SK-N-SH (cell line): ENCODE measurements around the gene MFSD11.

Experiments
- CTCF ChIP-seq: fragments of 200-600 bp; sonication (generic); IDR thresholded peaks from 2 replicates; pipeline ENCODE4 v1.6.1; 2017; ENCODE audit warnings: antibody characterized with exemption, mild to moderate bottlenecking, moderate library complexity
- EP300 ChIP-seq, 2 experiments: IDR thresholded peaks; 2 replicates each; pipeline versions ENCODE4 v1.4.0 to v1.6.1; 2012; ENCODE audit warnings: borderline replicate concordance in 1 of 2, low read depth in 1 of 2, low read length in 1 of 2
- EZH2phosphoT487 ChIP-seq: fragments of 200-600 bp; sonication (generic); IDR thresholded peaks from 2 replicates; pipeline ENCODE4 v1.6.1; 2017; ENCODE audit warnings: low read depth, mixed run types, mild to moderate bottlenecking, antibody characterized with exemption, moderate library complexity, borderline replicate concordance
- GABPA ChIP-seq: IDR thresholded peaks from 2 replicates; pipeline ENCODE4 v1.4.0; 2012; ENCODE audit warnings: low read depth, mild to moderate bottlenecking
- GATA2 ChIP-seq: sonication (generic); formaldehyde crosslinking; IDR thresholded peaks from 2 replicates; pipeline ENCODE4 v1.5.0; 2020; ENCODE audit warnings: mild to moderate bottlenecking, missing genetic modification reagents
- JUND ChIP-seq: IDR thresholded peaks from 2 replicates; pipeline ENCODE4 v1.4.0; 2012
- MAX ChIP-seq: IDR thresholded peaks from 2 replicates; pipeline ENCODE4 v1.4.0; 2012; ENCODE audit warnings: low read depth
- NRF1 ChIP-seq: IDR thresholded peaks from 2 replicates; pipeline ENCODE4 v1.6.1; 2012; ENCODE audit warnings: low read depth, mild to moderate bottlenecking, low read length
- RAD21 ChIP-seq: IDR thresholded peaks from 2 replicates; pipeline ENCODE4 v1.6.1; 2012; ENCODE audit warnings: mild to moderate bottlenecking, low read length
- SIN3A ChIP-seq: IDR thresholded peaks from 2 replicates; pipeline ENCODE4 v1.6.1; 2012; ENCODE audit warnings: low read depth, mild to moderate bottlenecking, low read length, moderate library complexity, borderline replicate concordance
- TAF1 ChIP-seq: IDR thresholded peaks from 2 replicates; pipeline ENCODE4 v1.6.1; 2012; ENCODE audit warnings: low read depth, mild to moderate bottlenecking, low read length, moderate library complexity, borderline replicate concordance
- USF1 ChIP-seq: IDR thresholded peaks from 2 replicates; pipeline ENCODE4 v1.4.0; 2012; ENCODE audit warnings: low read depth, borderline replicate concordance
- USF2 ChIP-seq: fragments of 150-350 bp; IDR thresholded peaks from 2 replicates; pipeline ENCODE4 v1.6.1; 2017; ENCODE audit warnings: antibody characterized with exemption, low read length, low read depth, borderline replicate concordance

- TF ChIP-seq EZH2phosphoT487 (no peak), SIN3A (no peak), MAX (no peak), CTCF (no peak), GATA2 (CRISPR knock-in tag) (no peak), TAF1 (no peak), GABPA (no peak), EP300 (IDR thresholded peaks at IDR 0.05; ENCODE audit: borderline replicate concordance in 1 of 2, low read depth in 1 of 2, low read length in 1 of 2) (no peak), RAD21 (no peak), USF2 (no peak), NRF1 (no peak), JUND (no peak), USF1 (no peak)
Measured at GRCh38 chr17:76775021-76775600, 37.2 kb downstream of the MFSD11 start.
